Vagina (tissue), 2 donors: ENCODE data around the gene TCF7L1.

Experiments used
- POLR2A ChIP-seq, 2 donors: fragments of 450-650 bp; IDR thresholded peaks; one replicate each; pipeline ENCODE4 v1.6.1; 2017; ENCODE audit warnings: antibody characterized with exemption in 2 of 2, mild to moderate bottlenecking in 2 of 2, moderate library complexity in 2 of 2
- POLR2AphosphoS5 ChIP-seq, 2 donors: sonication (generic); formaldehyde crosslinking; IDR thresholded peaks; one replicate each; pipeline ENCODE4 v1.9.0; 2017; ENCODE audit warnings: antibody characterized with exemption in 2 of 2, mild to moderate bottlenecking in 2 of 2, low read depth in 1 of 2; ENCODE audit not compliant: insufficient read depth in 1 of 2
- TF ChIP-seq, protein P1 (sequence below), 3 experiments: fragments of 450-650 bp in 2 of 3; fragments of 200-600 bp in 1 of 3; sonication (generic) in 1 of 3; IDR thresholded peaks; one replicate each; pipeline ENCODE4 v1.5.1; 2017 to 2019; ENCODE audit warnings: antibody characterized with exemption in 3 of 3, mild to moderate bottlenecking in 2 of 3, moderate library complexity in 2 of 3

DNA sequence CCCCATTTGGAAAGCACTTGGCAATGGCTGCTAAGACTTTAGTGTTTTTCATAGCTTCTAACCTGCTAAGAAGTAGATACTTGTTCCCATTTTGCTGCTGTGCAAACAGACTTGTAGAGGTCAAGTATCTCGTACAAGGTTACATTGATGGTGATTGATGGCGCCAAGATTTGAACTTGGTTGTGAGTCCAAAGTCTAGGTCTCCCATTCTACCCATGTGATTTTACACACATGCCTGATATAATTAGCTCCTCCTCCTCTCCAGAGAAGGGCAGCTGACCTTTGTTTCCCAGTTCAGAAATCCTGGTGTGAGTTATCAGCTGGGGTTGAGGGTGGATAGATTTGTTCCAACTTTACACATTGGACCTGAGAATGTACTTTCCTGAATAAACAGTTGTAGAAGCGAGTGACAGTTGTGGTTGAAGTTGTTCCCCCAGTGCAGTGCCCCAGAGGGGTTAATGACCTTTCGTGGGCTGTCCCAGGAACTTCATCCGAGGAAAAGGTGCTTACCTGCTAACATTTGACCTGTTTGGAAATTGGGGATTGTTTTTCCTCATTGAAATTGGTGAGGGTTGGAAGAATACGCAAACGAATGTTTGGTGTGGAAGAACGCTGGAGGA is 10.4 kb downstream of the TCF7L1 start:
- TF ChIP-seq POLR2A (IDR thresholded peaks at IDR 0.05), result no peak
- TF ChIP-seq, protein P1, sequence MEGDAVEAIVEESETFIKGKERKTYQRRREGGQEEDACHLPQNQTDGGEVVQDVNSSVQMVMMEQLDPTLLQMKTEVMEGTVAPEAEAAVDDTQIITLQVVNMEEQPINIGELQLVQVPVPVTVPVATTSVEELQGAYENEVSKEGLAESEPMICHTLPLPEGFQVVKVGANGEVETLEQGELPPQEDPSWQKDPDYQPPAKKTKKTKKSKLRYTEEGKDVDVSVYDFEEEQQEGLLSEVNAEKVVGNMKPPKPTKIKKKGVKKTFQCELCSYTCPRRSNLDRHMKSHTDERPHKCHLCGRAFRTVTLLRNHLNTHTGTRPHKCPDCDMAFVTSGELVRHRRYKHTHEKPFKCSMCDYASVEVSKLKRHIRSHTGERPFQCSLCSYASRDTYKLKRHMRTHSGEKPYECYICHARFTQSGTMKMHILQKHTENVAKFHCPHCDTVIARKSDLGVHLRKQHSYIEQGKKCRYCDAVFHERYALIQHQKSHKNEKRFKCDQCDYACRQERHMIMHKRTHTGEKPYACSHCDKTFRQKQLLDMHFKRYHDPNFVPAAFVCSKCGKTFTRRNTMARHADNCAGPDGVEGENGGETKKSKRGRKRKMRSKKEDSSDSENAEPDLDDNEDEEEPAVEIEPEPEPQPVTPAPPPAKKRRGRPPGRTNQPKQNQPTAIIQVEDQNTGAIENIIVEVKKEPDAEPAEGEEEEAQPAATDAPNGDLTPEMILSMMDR (IDR thresholded peaks at IDR 0.05), result no peak
- no peak for TF ChIP-seq POLR2AphosphoS5 (IDR thresholded peaks at IDR 0.05; ENCODE audit: insufficient read depth in 1 of 2, low read depth in 1 of 2)
